ENCODE data around the gene OR9Q1. TPM values are rescaled to one million over a fixed set of nuclear protein-coding genes. Genes with fewer than 3 reads are reported as not detected.
"Not testable (repeated sequence)": the region's sequence is repeated elsewhere in the genome, so short reads cannot be mapped to it uniquely, and the experiment has no call there.

Gene OR9Q1
- total and polyA plus RNA-seq, 2 of the 4 experiments (the other 2 are of a cell fraction): not detected

- H3K14ac ChIP-seq (replicated peaks; ENCODE audit: low read depth, low read length): no peak within 1 kb of the TSS
- ATAC-seq (ENCODE audit: low read depth) (no peak), DNase-seq (no peak)
- H3K4me3 ChIP-seq (ENCODE audit: insufficient read depth, low read depth, low read length): no peak within 1 kb of the TSS
- no peak within 1 kb of the TSS for H2BK120ac ChIP-seq (ENCODE audit: low read depth, low read length)
- H3K4me2 ChIP-seq (ENCODE audit: low read depth, low read length): no peak within 1 kb of the TSS
- no peaks in the 10 kb centered on the region; the same call in 1 of the 2 replicates for H3K27me3 ChIP-seq (ENCODE audit: control insufficient read depth, insufficient read depth, low read length)
- intact Hi-C loops (cut with micrococcal nuclease): no loop called here
- H2AK5ac ChIP-seq (ENCODE audit: low read depth, low read length): no peak within 1 kb of the TSS
- H2AFZ ChIP-seq (replicated peaks; ENCODE audit: low read length, poor library complexity): no peak within 1 kb of the TSS
- no peak within 1 kb of the TSS for H2BK5ac ChIP-seq (ENCODE audit: low read depth, low read length, poor library complexity, severe bottlenecking)
- ChIA-PET CTCF (no interaction called here), POLR2A (ENCODE audit: unreplicated experiment) (no interaction called here)
- H3K23ac ChIP-seq (ENCODE audit: low read depth, low read length): no peak within 1 kb of the TSS
- BruUV-seq (replicated peaks): no TSS peak
- no peak within 1 kb of the TSS for H3K27ac ChIP-seq (ENCODE audit: insufficient read depth, low read length)
- H3K36me3 ChIP-seq (ENCODE audit: control insufficient read depth, insufficient read depth, low read length): no peaks in the 10 kb centered on the region
- no peak within 1 kb of the TSS for H3K18ac ChIP-seq (ENCODE audit: low read depth, low read length)
- H2BK15ac ChIP-seq (ENCODE audit: low read depth, low read length): no peak within 1 kb of the TSS
- no peak within 1 kb of the TSS for H3K4ac ChIP-seq (ENCODE audit: low read depth, low read length)
- no peaks in the 10 kb centered on the region for H4K20me1 ChIP-seq (ENCODE audit: insufficient read depth, low read length)
- no peaks in the 10 kb centered on the region for H3K79me1 ChIP-seq (ENCODE audit: low read depth in 1 of 2, low read length in 2 of 2)
- no peak within 1 kb of the TSS for H4K8ac ChIP-seq (ENCODE audit: low read depth in 2 of 2, low read length in 2 of 2)
- no peaks in the 10 kb centered on the region for H3K4me1 ChIP-seq (ENCODE audit: control insufficient read depth, insufficient read depth, low read length)
- no peak within 1 kb of the TSS for H2BK20ac ChIP-seq (ENCODE audit: low read depth, low read length)
- no peak within 1 kb of the TSS for H3K9ac ChIP-seq (ENCODE audit: low read depth, low read length)
- no peak within 1 kb of the TSS for H4K5ac ChIP-seq (ENCODE audit: low read depth, low read length)
- H3K9me3 ChIP-seq (ENCODE audit: control insufficient read depth, insufficient read depth, low read length): no peaks in the 10 kb centered on the region; the same call in 1 of the 2 replicates
- in situ Hi-C loops (cut with MboI; ENCODE audit: low sequenced_read_pairs): no loop called here
- H2AK9ac ChIP-seq (replicated peaks; ENCODE audit: low read depth, low read length, poor library complexity): no peak within 1 kb of the TSS
- no peaks in the 10 kb centered on the region for H3K9me1 ChIP-seq (ENCODE audit: insufficient read depth, low read length)
- dilution Hi-C loops (cut with HindIII; ENCODE audit: low sequenced_read_pairs, unreplicated experiment): no loop called here
- no peak for TF ChIP-seq FOS (IDR thresholded peaks at IDR 0.05; ENCODE audit: low read depth, low read length)
- no peak for TF ChIP-seq NFE2L2 (IDR thresholded peaks at IDR 0.05; ENCODE audit: low read depth, low read length)
- no peak for TF ChIP-seq BHLHE40 (IDR thresholded peaks at IDR 0.05; ENCODE audit: low read depth, low read length)
- no peak for TF ChIP-seq POLR2A (IDR thresholded peaks at IDR 0.05; ENCODE audit: low read depth, low read length)
- H4K91ac ChIP-seq (ENCODE audit: insufficient read depth, low read depth, low read length): no peak within 1 kb of the TSS
- H3K56ac ChIP-seq (ENCODE audit: extremely low read depth, insufficient read depth, low read length): no peak within 1 kb of the TSS
These were observed 180.4 kb downstream of the OR9Q1 start, which contains the start of gene OR1S2 for GRCh38 chr11:58204042-58204441. Gene OR1S2, minus strand, starts transcription at chr11:58204142. Its CDS starts 0 bp downstream, at chr11:58204142.

DNA sequence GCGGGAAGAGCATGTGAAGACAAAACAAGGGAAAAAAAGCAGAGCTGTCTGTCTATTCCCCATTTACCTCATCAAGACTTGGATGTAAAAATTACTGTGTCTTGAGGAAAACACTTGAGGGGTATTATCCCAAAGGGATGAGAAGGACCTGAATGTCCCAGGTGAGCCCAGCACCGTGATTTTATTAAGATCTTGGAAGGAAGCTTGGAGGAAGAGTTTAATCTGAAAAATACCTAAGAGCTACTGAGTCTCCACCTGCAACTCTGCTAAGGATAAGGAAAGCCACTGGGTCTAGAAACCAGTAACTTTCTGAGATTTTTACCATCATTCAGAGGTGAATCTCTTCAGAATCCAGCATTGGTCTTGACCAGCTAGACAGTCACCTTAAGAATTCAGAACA is 188.7 kb downstream of the OR9Q1 start, which contains the start of gene OR1S1:
Gene OR1S1, plus strand, starts transcription at position 301 of the 400 bp plus-strand sequence.
- in situ Hi-C loops (cut with MboI; ENCODE audit: low sequenced_read_pairs); H3K9me1 ChIP-seq (ENCODE audit: insufficient read depth, low read length); H3K27ac ChIP-seq (ENCODE audit: insufficient read depth, low read length); DNase-seq; H3K4me3 ChIP-seq (ENCODE audit: insufficient read depth, low read depth, low read length); H3K14ac ChIP-seq (replicated peaks; ENCODE audit: low read depth, low read length); H3K79me1 ChIP-seq (ENCODE audit: low read depth in 1 of 2, low read length in 2 of 2); POLR2A ChIA-PET (ENCODE audit: unreplicated experiment); H2AK9ac ChIP-seq (replicated peaks; ENCODE audit: low read depth, low read length, poor library complexity); CTCF ChIA-PET; H4K8ac ChIP-seq (ENCODE audit: low read depth in 2 of 2, low read length in 2 of 2); H3K4ac ChIP-seq (ENCODE audit: low read depth, low read length); H3K18ac ChIP-seq (ENCODE audit: low read depth, low read length); H2AK5ac ChIP-seq (ENCODE audit: low read depth, low read length); H2AFZ ChIP-seq (replicated peaks; ENCODE audit: low read length, poor library complexity); H2BK120ac ChIP-seq (ENCODE audit: low read depth, low read length); H4K20me1 ChIP-seq (ENCODE audit: insufficient read depth, low read length); dilution Hi-C loops (cut with HindIII; ENCODE audit: low sequenced_read_pairs, unreplicated experiment); H3K36me3 ChIP-seq (ENCODE audit: control insufficient read depth, insufficient read depth, low read length); H3K23ac ChIP-seq (ENCODE audit: low read depth, low read length); intact Hi-C loops (cut with micrococcal nuclease); H2BK5ac ChIP-seq (ENCODE audit: low read depth, low read length, poor library complexity, severe bottlenecking); H3K9ac ChIP-seq (ENCODE audit: low read depth, low read length); H3K4me1 ChIP-seq (ENCODE audit: control insufficient read depth, insufficient read depth, low read length); H3K56ac ChIP-seq (ENCODE audit: extremely low read depth, insufficient read depth, low read length); H3K27me3 ChIP-seq (ENCODE audit: control insufficient read depth, insufficient read depth, low read length); H4K91ac ChIP-seq (ENCODE audit: insufficient read depth, low read depth, low read length); H2BK15ac ChIP-seq (ENCODE audit: low read depth, low read length); H3K4me2 ChIP-seq (ENCODE audit: low read depth, low read length); H4K5ac ChIP-seq (ENCODE audit: low read depth, low read length); ATAC-seq (ENCODE audit: low read depth); H3K9me3 ChIP-seq (ENCODE audit: control insufficient read depth, insufficient read depth, low read length); BruUV-seq (replicated peaks); H2BK20ac ChIP-seq (ENCODE audit: low read depth, low read length): not testable (repeated sequence)
- no CpG with 5 or more reads among the region's 2 CpGs for WGBS, 2 experiments (ENCODE audit: extremely low coverage in 2 of 2, insufficient read length in 1 of 2)
